A549 treated with GW870086 at 1 μM for 4 hours (cell line): ENCODE data around the gene PXYLP1. TPM values are rescaled to one million over a fixed set of nuclear protein-coding genes. Genes with fewer than 3 reads are reported as not detected.

Experiments used
- total RNA-seq: library from RNA; stranded (reverse); fragments of 200-300 nt; extraction: Qiagen RNA extraction; gene quantifications from 5 replicates; pipeline ENCODE4 v1.2.3, GENCODE V29; 2022; ENCODE audit warnings: low read depth

The PXYLP1 gene
- total RNA-seq = 8.0 to 12.0 TPM (median 10.2 TPM) in 5 replicates

GRCh38 chr3:141231101-141231951 is at the start of gene PXYLP1:
TSS of gene PXYLP1 (plus strand) at chr3:141231825. CDS start at chr3:141260176, 28,351 bp downstream.

Other genes with a start within 250 kb of the PXYLP1 start
- 0.06 to 0.15 TPM (median 0.13 TPM) in 5 replicates for gene SPSB4, start 180.5 kb upstream of the PXYLP1 start, total RNA-seq
- gene ZBTB38, start 136.7 kb downstream of the PXYLP1 start, total RNA-seq = 58.4 to 95.3 TPM (median 83.1 TPM) in 5 replicates